ENCODE measurements around the gene OLFML1.
"Not testable (repeated sequence)": the region's sequence is repeated elsewhere in the genome, so short reads cannot be mapped to it uniquely, and the experiment has no call there.

OLFML1 gene

DNA sequence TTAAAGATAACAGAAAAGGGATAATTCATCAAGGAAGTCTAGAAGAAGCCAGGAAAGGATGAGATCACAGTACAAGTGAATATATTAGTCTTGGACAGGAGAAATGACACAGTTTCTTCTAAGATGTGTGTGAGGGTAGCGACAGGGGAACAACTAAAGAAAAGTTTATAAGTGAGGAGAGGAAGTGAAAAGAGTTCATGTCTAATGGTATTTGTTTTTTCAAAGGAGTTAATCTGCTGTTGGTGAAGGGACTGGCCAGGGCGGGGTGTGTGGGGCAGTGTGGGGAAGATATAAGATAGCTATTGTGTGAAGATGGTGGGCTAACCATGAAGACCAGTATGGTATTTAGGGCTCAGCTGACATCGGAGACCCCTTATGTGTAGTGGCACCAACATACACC, 20.9 kb downstream of the OLFML1 start:
- FAIRE-seq (no peak), DNase-seq (ENCODE audit: insufficient read length, low spot score) (no peak)
- TF ChIP-seq SPI1 (IDR thresholded peaks at IDR 0.05; ENCODE audit: low read depth, low read length) (peak; percentile 73), POLR2AphosphoS5 (IDR thresholded peaks at IDR 0.05; ENCODE audit: low read depth, low read length) (no peak)

DNA sequence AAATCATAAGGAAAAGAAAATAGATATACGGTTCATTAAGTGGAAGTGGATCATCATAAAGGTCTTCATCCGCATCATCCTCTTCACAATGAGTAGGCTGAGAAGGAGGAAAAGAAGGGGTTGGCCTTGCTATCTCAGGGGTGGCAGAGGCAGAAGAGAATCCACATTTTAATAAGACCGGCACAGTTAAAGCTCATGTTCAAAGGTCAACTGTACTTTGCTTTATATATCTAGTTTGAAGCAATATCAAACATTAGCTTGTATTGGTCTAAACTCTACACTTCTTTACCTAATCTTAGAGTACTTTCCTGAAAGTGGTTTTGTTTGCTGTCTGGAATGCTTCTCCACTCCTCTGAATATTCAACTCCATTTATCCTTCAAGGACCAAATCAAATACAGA, 22.8 kb downstream of the OLFML1 start:
- TF ChIP-seq POLR2A (IDR thresholded peaks at IDR 0.05; ENCODE audit: low read depth, low read length) (no peak), SPI1 (IDR thresholded peaks at IDR 0.05; ENCODE audit: low read depth, low read length) (no peak), TAF1 (IDR thresholded peaks at IDR 0.05; ENCODE audit: low read depth, low read length) (no peak), PAX5 (IDR thresholded peaks at IDR 0.05; ENCODE audit: insufficient read depth, low read length, severe bottlenecking) (no peak), POLR2AphosphoS5 (IDR thresholded peaks at IDR 0.05; ENCODE audit: low read depth, low read length) (no peak), POU2F2 (IDR thresholded peaks at IDR 0.05; ENCODE audit: low read depth, low read length) (no peak)
- DNase-seq (ENCODE audit: insufficient read length, low spot score) = no peak
- FAIRE-seq = no peak

- TF ChIP-seq POLR2A (IDR thresholded peaks at IDR 0.05; ENCODE audit: low read depth, low read length) (no peak), POU2F2 (IDR thresholded peaks at IDR 0.05; ENCODE audit: low read depth, low read length) (no peak), SPI1 (IDR thresholded peaks at IDR 0.05; ENCODE audit: low read depth, low read length) (no peak), TAF1 (IDR thresholded peaks at IDR 0.05; ENCODE audit: low read depth, low read length) (no peak), PAX5 (IDR thresholded peaks at IDR 0.05; ENCODE audit: insufficient read depth, low read length, severe bottlenecking) (no peak), POLR2AphosphoS5 (IDR thresholded peaks at IDR 0.05; ENCODE audit: low read depth, low read length) (no peak)
- FAIRE-seq (no peak), DNase-seq (ENCODE audit: insufficient read length, low spot score) (no peak)
Measured at GRCh38 chr11:7509966-7510365, 24.7 kb downstream of the OLFML1 start.

DNA sequence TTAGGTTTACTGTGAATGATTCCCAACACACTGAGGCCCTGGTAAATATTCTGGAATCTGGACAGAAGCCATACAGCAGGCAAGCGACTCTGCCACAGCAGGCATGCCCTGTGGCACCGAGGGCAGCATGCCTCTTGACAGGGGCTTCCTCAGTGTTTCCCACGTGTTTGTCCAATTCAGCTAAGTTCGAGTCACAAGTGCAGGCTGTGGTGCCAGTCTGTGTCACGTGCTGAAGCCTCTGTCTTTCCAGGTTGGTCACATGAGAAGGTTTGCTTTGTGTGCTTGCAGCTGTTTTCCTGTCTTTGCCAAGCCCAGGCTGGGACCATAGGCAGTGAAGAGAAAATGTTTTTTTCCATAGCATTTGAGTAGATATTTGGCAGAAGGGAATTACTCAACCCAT, 26.1 kb downstream of the OLFML1 start:
- DNase-seq (ENCODE audit: insufficient read length, low spot score) (no peak), FAIRE-seq (peak; percentile 85)
- no peak for TF ChIP-seq POLR2A (IDR thresholded peaks at IDR 0.05; ENCODE audit: low read depth, low read length)
- TF ChIP-seq PAX5 (IDR thresholded peaks at IDR 0.05; ENCODE audit: insufficient read depth, low read length, severe bottlenecking) = no peak
- no peak for TF ChIP-seq POU2F2 (IDR thresholded peaks at IDR 0.05; ENCODE audit: low read depth, low read length)
- no peak for TF ChIP-seq TAF1 (IDR thresholded peaks at IDR 0.05; ENCODE audit: low read depth, low read length)
- TF ChIP-seq POLR2AphosphoS5 (IDR thresholded peaks at IDR 0.05; ENCODE audit: low read depth, low read length) = no peak
- TF ChIP-seq SPI1 (IDR thresholded peaks at IDR 0.05; ENCODE audit: low read depth, low read length) = no peak

- TF ChIP-seq POU2F2 (IDR thresholded peaks at IDR 0.05; ENCODE audit: low read depth, low read length) = peak; percentile 36; the same call in 1 of the 2 replicates
- TF ChIP-seq POLR2AphosphoS5 (IDR thresholded peaks at IDR 0.05; ENCODE audit: low read depth, low read length) = peak; percentile 28; the same call in 1 of the 2 replicates
- peak; percentile 99 for TF ChIP-seq SPI1 (IDR thresholded peaks at IDR 0.05; ENCODE audit: low read depth, low read length)
- peak; percentile 68; the same call in 1 of the 2 replicates for TF ChIP-seq POLR2A (IDR thresholded peaks at IDR 0.05; ENCODE audit: low read depth, low read length)
- peak; percentile 22 for TF ChIP-seq PAX5 (IDR thresholded peaks at IDR 0.05; ENCODE audit: insufficient read depth, low read length, severe bottlenecking)
- no peak; the same call in 1 of the 2 replicates for TF ChIP-seq TAF1 (IDR thresholded peaks at IDR 0.05; ENCODE audit: low read depth, low read length)
- DNase-seq (ENCODE audit: insufficient read length, low spot score) (peak; percentile 52), FAIRE-seq (peak; percentile 94)
Measured at GRCh38 chr11:7512525-7513233, 27.4 kb downstream of the OLFML1 start.

DNA sequence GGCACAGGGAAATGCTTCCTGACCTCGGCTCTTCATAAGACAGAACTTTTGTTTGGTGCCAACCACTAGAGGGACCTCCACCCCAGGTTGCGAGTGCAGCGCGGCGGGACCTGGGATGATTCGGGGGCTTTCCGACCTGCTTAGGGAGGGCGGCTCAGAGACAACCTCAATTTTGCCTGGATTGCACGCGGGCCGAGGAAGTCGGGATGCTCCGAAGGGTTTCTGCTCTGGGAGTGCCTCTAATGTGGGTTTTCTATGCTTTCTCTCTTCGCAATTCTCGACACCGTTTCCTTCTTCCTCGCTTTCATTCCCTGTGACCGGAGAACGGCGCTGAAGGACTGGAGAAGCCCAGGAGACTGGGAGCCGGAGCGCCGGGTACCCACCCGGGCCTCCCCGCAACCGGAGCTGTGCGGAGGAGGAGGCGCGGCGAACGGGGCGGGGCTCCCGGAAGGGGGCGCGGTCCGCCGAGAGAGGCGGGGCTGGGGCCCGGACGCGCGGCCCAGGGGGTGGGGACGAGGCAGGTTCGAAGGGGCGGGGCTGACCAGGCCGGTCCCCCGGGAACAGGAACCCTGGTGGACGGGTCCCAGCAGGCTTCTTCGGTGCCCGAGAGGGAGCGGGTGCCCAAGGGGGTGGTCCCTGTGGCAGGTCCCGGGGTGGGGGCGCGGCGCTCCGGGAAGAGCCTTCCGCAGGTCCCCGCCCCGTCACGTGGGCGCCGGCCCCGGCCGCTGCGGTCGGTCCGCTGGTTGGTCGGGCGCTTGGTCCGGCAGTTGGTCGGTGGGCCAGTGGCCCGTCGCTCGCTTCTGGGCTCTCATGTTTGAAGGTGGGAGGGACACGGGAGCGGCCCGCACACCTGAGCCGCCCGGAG, 28.2 kb downstream of the OLFML1 start, which contains the start of gene PPFIBP2:
TSS of gene PPFIBP2 (plus strand) at position 766 of the 865 bp plus-strand sequence. CDS start 35,477 bp downstream, outside the sequence.
- peak; percentile 86 for DNase-seq (ENCODE audit: insufficient read length, low spot score)
- TF ChIP-seq PAX5 (IDR thresholded peaks at IDR 0.05; ENCODE audit: insufficient read depth, low read length, severe bottlenecking) (no peak), SPI1 (IDR thresholded peaks at IDR 0.05; ENCODE audit: low read depth, low read length) (no peak), TAF1 (IDR thresholded peaks at IDR 0.05; ENCODE audit: low read depth, low read length) (peak; percentile 42; the same call in 1 of the 2 replicates), POLR2A (IDR thresholded peaks at IDR 0.05; ENCODE audit: low read depth, low read length) (peak; percentile 53), POLR2AphosphoS5 (IDR thresholded peaks at IDR 0.05; ENCODE audit: low read depth, low read length) (peak; percentile 56; the same call in 1 of the 2 replicates), POU2F2 (IDR thresholded peaks at IDR 0.05; ENCODE audit: low read depth, low read length) (peak; percentile 59; the same call in 1 of the 2 replicates)
- peak; percentile 92 for FAIRE-seq

GRCh38 chr11:7514099-7514591, 28.8 kb downstream of the OLFML1 start:
- FAIRE-seq (no peak), DNase-seq (ENCODE audit: insufficient read length, low spot score) (peak; percentile 18)
- TF ChIP-seq POU2F2 (IDR thresholded peaks at IDR 0.05; ENCODE audit: low read depth, low read length) (no peak), POLR2A (IDR thresholded peaks at IDR 0.05; ENCODE audit: low read depth, low read length) (no peak), POLR2AphosphoS5 (IDR thresholded peaks at IDR 0.05; ENCODE audit: low read depth, low read length) (no peak), PAX5 (IDR thresholded peaks at IDR 0.05; ENCODE audit: insufficient read depth, low read length, severe bottlenecking) (no peak), TAF1 (IDR thresholded peaks at IDR 0.05; ENCODE audit: low read depth, low read length) (no peak), SPI1 (IDR thresholded peaks at IDR 0.05; ENCODE audit: low read depth, low read length) (no peak)

DNA sequence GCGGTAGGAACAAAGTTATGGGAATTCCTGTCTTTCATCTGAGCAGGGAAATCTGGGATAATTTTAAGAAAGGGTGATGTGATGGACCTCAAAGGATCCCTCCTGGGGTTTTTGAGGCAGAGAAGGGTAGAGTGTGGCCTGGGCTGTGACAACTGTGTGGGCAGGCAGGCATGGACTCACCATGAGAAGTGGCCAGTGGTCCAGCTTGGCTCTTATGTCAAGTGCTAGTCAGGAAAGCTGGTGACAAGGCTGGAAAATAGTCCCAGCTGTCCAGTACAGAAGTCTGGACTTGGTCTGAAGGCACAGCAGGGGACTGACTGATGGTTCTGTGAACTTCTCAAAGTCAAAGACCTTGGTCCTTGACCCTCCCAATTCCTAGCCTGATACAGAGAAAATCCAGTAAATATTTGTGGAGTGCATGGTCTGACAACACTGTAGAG, 30.2 kb downstream of the OLFML1 start:
- DNase-seq (ENCODE audit: insufficient read length, low spot score) (no peak), FAIRE-seq (peak; percentile 69)
- TF ChIP-seq PAX5 (IDR thresholded peaks at IDR 0.05; ENCODE audit: insufficient read depth, low read length, severe bottlenecking) = no peak
- TF ChIP-seq POU2F2 (IDR thresholded peaks at IDR 0.05; ENCODE audit: low read depth, low read length) = no peak
- no peak for TF ChIP-seq POLR2AphosphoS5 (IDR thresholded peaks at IDR 0.05; ENCODE audit: low read depth, low read length)
- no peak for TF ChIP-seq POLR2A (IDR thresholded peaks at IDR 0.05; ENCODE audit: low read depth, low read length)
- no peak for TF ChIP-seq SPI1 (IDR thresholded peaks at IDR 0.05; ENCODE audit: low read depth, low read length)
- no peak for TF ChIP-seq TAF1 (IDR thresholded peaks at IDR 0.05; ENCODE audit: low read depth, low read length)

- no peak for TF ChIP-seq TAF1 (IDR thresholded peaks at IDR 0.05; ENCODE audit: low read depth, low read length)
- TF ChIP-seq PAX5 (IDR thresholded peaks at IDR 0.05; ENCODE audit: insufficient read depth, low read length, severe bottlenecking) = no peak
- TF ChIP-seq POU2F2 (IDR thresholded peaks at IDR 0.05; ENCODE audit: low read depth, low read length) = no peak
- TF ChIP-seq SPI1 (IDR thresholded peaks at IDR 0.05; ENCODE audit: low read depth, low read length) = no peak
- no peak for TF ChIP-seq POLR2A (IDR thresholded peaks at IDR 0.05; ENCODE audit: low read depth, low read length)
- TF ChIP-seq POLR2AphosphoS5 (IDR thresholded peaks at IDR 0.05; ENCODE audit: low read depth, low read length) = no peak
- FAIRE-seq (no peak), DNase-seq (ENCODE audit: insufficient read length, low spot score) (no peak)
Measured at GRCh38 chr11:7516475-7516874, 31.2 kb downstream of the OLFML1 start.

DNA sequence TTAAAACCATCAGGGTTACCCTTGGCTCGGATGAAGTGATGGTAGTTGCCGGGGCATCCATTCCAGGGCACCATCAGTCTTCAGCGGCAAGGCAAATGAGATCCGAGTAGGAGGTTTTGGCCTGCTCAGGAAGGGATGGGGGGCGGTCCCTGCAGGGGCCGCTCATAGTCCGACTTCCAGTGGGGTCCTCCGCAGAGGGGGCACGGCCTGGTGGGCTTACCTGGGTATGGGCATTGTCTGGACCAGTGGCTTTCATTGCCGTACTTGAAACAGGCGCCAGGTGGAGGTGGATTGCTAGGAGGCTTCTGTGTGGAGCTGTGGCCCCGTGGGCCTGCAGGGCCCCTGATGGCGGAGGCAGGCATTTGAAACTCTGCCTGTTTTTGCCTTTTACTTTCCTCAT, 32.4 kb downstream of the OLFML1 start:
- FAIRE-seq; DNase-seq (ENCODE audit: insufficient read length, low spot score): not testable (repeated sequence)
